Naive B cell (primary cell): Measurements from ENCODE around the gene FRY. TPM values are rescaled to one million over a fixed set of nuclear protein-coding genes. Genes with fewer than 3 reads are reported as not detected.

ENCODE experiments used
- ATAC-seq, 2 donors: fragments of 150-1000 bp; cut with Tn5 transposase; 2 replicates each; pipeline ENCODE4 v1.10.0; 2021; ENCODE audit warnings: low read depth in 2 of 2, mild to moderate bottlenecking in 2 of 2, moderate library complexity in 2 of 2
- DNase-seq: peaks from one replicate; pipeline ENCODE4 v3.0.0; 2022
- H3K27ac Mint-ChIP-seq, 6 donors: one replicate each; pipeline ENCODE4 v1.8.0; 2020 to 2022; ENCODE audit warnings: mild to moderate bottlenecking in 6 of 6, mixed read lengths in 6 of 6, moderate library complexity in 5 of 6, inconsistent platforms in 2 of 6
- H3K27me3 Mint-ChIP-seq, 3 donors: one replicate each; pipeline ENCODE4 v1.8.0; 2021 to 2022; ENCODE audit warnings: mixed read lengths in 3 of 3, mild to moderate bottlenecking in 1 of 3
- H3K36me3 Mint-ChIP-seq, 2 donors: one replicate each; pipeline ENCODE4 v1.8.0; 2020 to 2022; ENCODE audit warnings: mixed read lengths in 2 of 2, inconsistent platforms in 1 of 2, mild to moderate bottlenecking in 1 of 2
- H3K4me1 Mint-ChIP-seq, 3 donors: one replicate each; pipeline ENCODE4 v1.8.0; 2020 to 2022; ENCODE audit warnings: mixed read lengths in 3 of 3, inconsistent platforms in 1 of 3, mild to moderate bottlenecking in 1 of 3, moderate library complexity in 1 of 3
- H3K4me3 Mint-ChIP-seq, 8 donors: one replicate each; pipeline ENCODE4 v1.8.0; 2020 to 2022; ENCODE audit warnings: mild to moderate bottlenecking in 8 of 8, mixed read lengths in 8 of 8, moderate library complexity in 8 of 8, inconsistent platforms in 2 of 8
- H3K9me3 Mint-ChIP-seq, 7 donors: one replicate each; pipeline ENCODE4 v1.8.0; 2020 to 2022; ENCODE audit warnings: mixed read lengths in 7 of 7, mild to moderate bottlenecking in 5 of 7, inconsistent platforms in 2 of 7, moderate library complexity in 1 of 7
- polyA plus RNA-seq, 6 donors: library from polyadenylated mRNA; unstranded; fragments of 300-500 nt; fragmentation: Illumina TruSeq; gene quantifications; one replicate each; pipeline ENCODE4 v1.2.3, GENCODE V29; 2021; ENCODE audit warnings: low read depth in 6 of 6

FRY gene
- polyA plus RNA-seq, 6 donors from 2014 or later, result 0.33 to 1.4 (median 0.86) TPM

DNA sequence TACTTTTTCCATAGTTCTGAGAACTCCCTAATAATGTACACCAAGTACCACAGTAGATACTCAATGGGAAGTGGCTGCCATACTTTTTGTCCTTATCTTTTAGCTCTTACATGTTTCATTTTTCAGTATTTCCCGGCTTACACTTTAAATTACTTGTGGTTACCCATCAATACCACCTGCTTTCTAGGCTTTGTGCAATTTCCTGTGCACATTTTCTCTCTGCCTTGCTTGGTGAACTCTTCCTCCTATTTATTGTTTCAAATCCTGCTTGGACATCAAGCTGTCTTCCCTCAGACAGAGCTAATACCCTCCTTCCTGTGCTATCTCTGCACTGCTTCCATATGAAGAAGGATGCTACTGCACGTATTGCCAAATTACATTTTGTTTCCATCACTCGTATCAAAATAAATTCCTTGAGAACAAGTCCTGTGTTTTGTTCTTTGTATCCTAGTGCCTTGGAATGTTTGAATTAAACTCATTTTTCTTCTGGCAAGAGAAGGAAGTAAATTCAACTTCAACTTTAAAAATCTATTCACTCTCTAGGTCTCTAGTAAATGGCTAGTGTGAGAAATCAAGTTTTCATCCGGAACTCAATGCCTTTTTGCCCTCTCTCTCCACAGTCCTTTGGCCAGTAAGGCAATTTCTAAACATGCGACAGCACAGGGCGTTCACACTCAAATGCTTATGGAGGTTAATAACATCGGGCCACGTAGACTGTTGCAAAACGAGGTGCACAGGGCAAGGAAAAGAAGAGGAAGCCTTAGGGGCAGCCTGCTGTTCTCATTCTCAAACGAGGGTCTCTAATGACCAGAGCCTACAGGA, 277.9 kb downstream of the FRY start:
- ATAC-seq (peak; percentile 10 to 22), DNase-seq (no peak)
- no peaks in the 10 kb centered on the region for H3K9me3 Mint-ChIP-seq
- peaks cover 5 to 10% (median 9%) of the 10 kb centered on the region in 3 donors for H3K4me1 Mint-ChIP-seq
- H3K36me3 Mint-ChIP-seq, result no peaks in the 10 kb centered on the region
- H3K27me3 Mint-ChIP-seq, result no peaks in the 10 kb centered on the region
- H3K4me3 Mint-ChIP-seq, result peak overlapping the region in 5 of 8 donors; percentile 40 to 75 (median 59)
- no peak overlapping the region for H3K27ac Mint-ChIP-seq

GRCh38 chr13:32310134-32310706, 278.6 kb downstream of the FRY start:
- Mint-ChIP-seq H3K27ac (no peak overlapping the region), H3K4me3 (peak overlapping the region in 5 of 8 donors; percentile 40 to 75 (median 59)), H3K9me3 (peaks cover 0 to 2% (median 0%) of the 10 kb centered on the region in 7 donors), H3K36me3 (no peaks in the 10 kb centered on the region), H3K4me1 (peaks cover 5 to 17% (median 16%) of the 10 kb centered on the region in 3 donors), H3K27me3 (no peaks in the 10 kb centered on the region)
- peak; percentile 49 for DNase-seq
- peak; percentile 46 to 49 for ATAC-seq

- H3K36me3 Mint-ChIP-seq, result no peaks in the 10 kb centered on the region
- ATAC-seq, result no peak
Observed at GRCh38 chr13:32311188-32311897, 279.8 kb downstream of the FRY start.

DNA sequence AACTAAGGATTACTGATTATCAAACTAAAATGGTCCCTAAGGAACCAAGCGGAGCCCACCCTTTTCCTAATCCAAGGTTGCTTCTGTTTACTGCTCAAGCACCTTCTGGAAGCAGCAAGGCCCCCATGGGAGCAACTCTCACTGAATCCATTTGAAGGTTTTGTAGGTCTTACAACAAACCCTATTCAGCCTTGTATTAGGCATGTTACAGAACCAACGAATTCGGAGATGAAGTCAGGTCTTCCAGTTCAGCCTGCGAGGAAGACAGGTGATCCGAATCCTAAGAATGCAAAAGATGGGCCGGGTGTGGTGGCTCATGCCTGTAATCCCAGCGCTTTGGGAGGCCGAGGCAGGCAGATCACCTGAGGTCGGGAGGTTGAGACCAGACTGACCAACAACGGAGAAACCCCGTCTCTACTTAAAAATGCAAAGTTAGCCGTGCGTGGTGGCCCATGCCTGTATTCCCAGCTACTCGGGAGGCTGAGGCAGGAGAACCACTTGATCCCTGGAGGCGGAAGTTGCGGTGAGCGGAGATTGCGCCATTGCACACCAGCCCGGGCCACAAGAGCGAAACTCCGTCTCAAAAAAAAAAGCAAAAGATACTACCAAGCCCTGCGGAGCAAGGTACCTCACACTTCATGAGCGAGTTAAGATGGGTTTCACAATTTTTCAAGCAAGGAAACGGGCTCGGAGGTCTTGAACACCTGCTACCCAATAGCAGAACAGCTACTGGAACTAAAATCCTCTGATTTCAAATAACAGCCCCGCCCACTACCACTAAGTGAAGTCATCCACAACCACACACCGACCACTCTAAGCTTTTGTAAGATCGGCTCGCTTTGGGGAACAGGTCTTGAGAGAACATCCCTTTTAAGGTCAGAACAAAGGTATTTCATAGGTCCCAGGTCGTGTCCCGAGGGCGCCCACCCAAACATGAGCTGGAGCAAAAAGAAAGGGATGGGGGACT, 283.0 kb downstream of the FRY start:
- Mint-ChIP-seq H3K4me3 (peak overlapping the region; percentile 94 to 99 (median 96)), H3K27me3 (no peaks in the 10 kb centered on the region), H3K9me3 (peaks cover 0 to 2% (median 0%) of the 10 kb centered on the region in 7 donors), H3K27ac (peak overlapping the region; percentile 100), H3K4me1 (peaks cover 2 to 23% (median 21%) of the 10 kb centered on the region in 3 donors), H3K36me3 (peaks cover 0 to 5% of the 10 kb centered on the region in 2 donors)
- DNase-seq (peak; percentile 67), ATAC-seq (peak; percentile 66 to 68)

More at GRCh38 chr13:32311188-32311897, 279.8 kb downstream of the FRY start:
- peaks cover 0 to 2% (median 0%) of the 10 kb centered on the region in 7 donors for H3K9me3 Mint-ChIP-seq
- DNase-seq, result no peak
- no peaks in the 10 kb centered on the region for H3K27me3 Mint-ChIP-seq
- peaks cover 5 to 25% (median 22%) of the 10 kb centered on the region in 3 donors for H3K4me1 Mint-ChIP-seq
- no peak overlapping the region for H3K27ac Mint-ChIP-seq
- H3K4me3 Mint-ChIP-seq, result no peak overlapping the region

GRCh38 chr13:32315238-32316027, 283.9 kb downstream of the FRY start, which contains the start of the genes BRCA2 and ZAR1L:
TSS of gene BRCA2 (plus strand) at chr13:32315508. CDS start at chr13:32316461, 953 bp downstream.
TSS of gene ZAR1L (minus strand) at chr13:32315363. CDS start at chr13:32311925, 3,438 bp downstream.
- ATAC-seq, result peak; percentile 93
- Mint-ChIP-seq H3K27ac (peak within 1 kb of the TSS; percentile 100), H3K27me3 (no peaks in the 10 kb centered on the region), H3K4me3 (peak within 1 kb of the TSS; percentile 94 to 99 (median 96)), H3K9me3 (peaks cover 0 to 2% (median 0%) of the 10 kb centered on the region in 7 donors), H3K4me1 (peaks cover 0 to 21% (median 18%) of the 10 kb centered on the region in 3 donors), H3K36me3 (peaks cover 0 to 7% of the 10 kb centered on the region in 2 donors)
- DNase-seq, result peak; percentile 87

GRCh38 chr13:32316028-32316339, 284.4 kb downstream of the FRY start:
- ATAC-seq (peak; percentile 6 to 10), DNase-seq (no peak)
- Mint-ChIP-seq H3K27ac (peak overlapping the region; percentile 100), H3K27me3 (no peaks in the 10 kb centered on the region), H3K9me3 (peaks cover 0 to 2% (median 0%) of the 10 kb centered on the region in 7 donors), H3K4me3 (peak overlapping the region; percentile 94 to 99 (median 96)), H3K4me1 (peaks cover 0 to 21% (median 18%) of the 10 kb centered on the region in 3 donors), H3K36me3 (peaks cover 0 to 7% of the 10 kb centered on the region in 2 donors)

DNA sequence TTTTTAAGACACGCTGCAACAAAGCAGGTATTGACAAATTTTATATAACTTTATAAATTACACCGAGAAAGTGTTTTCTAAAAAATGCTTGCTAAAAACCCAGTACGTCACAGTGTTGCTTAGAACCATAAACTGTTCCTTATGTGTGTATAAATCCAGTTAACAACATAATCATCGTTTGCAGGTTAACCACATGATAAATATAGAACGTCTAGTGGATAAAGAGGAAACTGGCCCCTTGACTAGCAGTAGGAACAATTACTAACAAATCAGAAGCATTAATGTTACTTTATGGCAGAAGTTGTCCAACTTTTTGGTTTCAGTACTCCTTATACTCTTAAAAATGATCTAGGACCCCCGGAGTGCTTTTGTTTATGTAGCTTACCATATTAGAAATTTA, 284.9 kb downstream of the FRY start:
- no peak for ATAC-seq
- Mint-ChIP-seq H3K4me3 (peak overlapping the region in 7 of 8 donors; percentile 41 to 99 (median 96)), H3K4me1 (peaks cover 0 to 21% (median 18%) of the 10 kb centered on the region in 3 donors), H3K9me3 (peaks cover 0 to 2% (median 0%) of the 10 kb centered on the region in 7 donors), H3K27me3 (no peaks in the 10 kb centered on the region), H3K27ac (peak overlapping the region in 3 of 6 donors; percentile 51 to 100 (median 76)), H3K36me3 (peaks cover 0 to 7% of the 10 kb centered on the region in 2 donors)
- DNase-seq, result no peak

- Mint-ChIP-seq H3K27me3 (no peaks in the 10 kb centered on the region), H3K27ac (no peak overlapping the region), H3K4me3 (peak overlapping the region in 1 of 8 donors; percentile 98), H3K36me3 (peaks cover 0 to 7% of the 10 kb centered on the region in 2 donors), H3K4me1 (peaks cover 0 to 21% (median 18%) of the 10 kb centered on the region in 3 donors), H3K9me3 (peaks cover 0 to 2% (median 0%) of the 10 kb centered on the region in 7 donors)
- ATAC-seq (no peak), DNase-seq (no peak)
Observed at GRCh38 chr13:32317716-32318465, 286.3 kb downstream of the FRY start.

GRCh38 chr13:32320528-32320927, 289.0 kb downstream of the FRY start:
- H3K9me3 Mint-ChIP-seq, result no peaks in the 10 kb centered on the region
- H3K4me3 Mint-ChIP-seq, result no peak overlapping the region
- peak overlapping the region in 1 of 6 donors; percentile 10 for H3K27ac Mint-ChIP-seq
- DNase-seq, result no peak
- H3K27me3 Mint-ChIP-seq, result no peaks in the 10 kb centered on the region
- ATAC-seq, result no peak
- H3K4me1 Mint-ChIP-seq, result peaks cover 0 to 9% (median 5%) of the 10 kb centered on the region in 3 donors
- H3K36me3 Mint-ChIP-seq, result peaks cover 0 to 7% of the 10 kb centered on the region in 2 donors

DNA sequence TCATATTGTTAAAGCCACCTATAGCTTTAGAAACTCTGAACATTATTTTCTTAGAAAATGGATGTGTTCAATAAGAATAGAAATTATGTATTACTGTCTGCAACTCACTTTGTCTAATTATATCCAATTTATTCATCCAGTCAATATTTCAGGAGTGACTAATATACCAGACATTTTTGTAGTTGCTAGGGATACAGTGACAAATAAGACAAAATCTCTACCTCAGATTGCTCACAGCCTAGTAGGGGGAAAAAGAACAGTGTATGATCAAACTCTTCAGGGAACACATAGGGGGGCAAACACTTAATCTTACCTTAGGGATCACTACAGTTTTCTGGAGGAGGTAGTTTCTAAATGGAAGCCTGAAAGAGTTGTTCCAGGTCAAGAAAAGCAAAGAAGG, 292.3 kb downstream of the FRY start:
- no peak for ATAC-seq
- Mint-ChIP-seq H3K4me3 (no peak overlapping the region), H3K9me3 (no peaks in the 10 kb centered on the region), H3K4me1 (no peaks in the 10 kb centered on the region), H3K27ac (no peak overlapping the region), H3K27me3 (no peaks in the 10 kb centered on the region), H3K36me3 (peaks cover 0 to 7% of the 10 kb centered on the region in 2 donors)
- DNase-seq, result no peak

- no peaks in the 10 kb centered on the region for H3K4me1 Mint-ChIP-seq
- no peaks in the 10 kb centered on the region for H3K27me3 Mint-ChIP-seq
- H3K36me3 Mint-ChIP-seq, result peaks cover 17 to 33% of the 10 kb centered on the region in 2 donors
- DNase-seq (no peak), ATAC-seq (no peak)
- peaks cover 0 to 8% (median 2%) of the 10 kb centered on the region in 7 donors for H3K9me3 Mint-ChIP-seq
- H3K27ac Mint-ChIP-seq, result no peak overlapping the region
- H3K4me3 Mint-ChIP-seq, result no peak overlapping the region
Observed at GRCh38 chr13:32330441-32330840, 298.9 kb downstream of the FRY start.
